Activated CD4-positive, alpha-beta T cell treated with anti-CD3 and anti-CD28 coated beads, Interleukin-2, amount 50 U/mL, for 48 hours (primary cell): ENCODE data around the gene PIGS.
"Not testable (repeated sequence)": the region's sequence is repeated elsewhere in the genome, so short reads cannot be mapped to it uniquely, and the experiment has no call there.

Experiments used
- DNase-seq, 2 experiments: peaks; one replicate each; pipeline ENCODE4 v3.0.0-alpha.2; 2020

Gene PIGS

DNA sequence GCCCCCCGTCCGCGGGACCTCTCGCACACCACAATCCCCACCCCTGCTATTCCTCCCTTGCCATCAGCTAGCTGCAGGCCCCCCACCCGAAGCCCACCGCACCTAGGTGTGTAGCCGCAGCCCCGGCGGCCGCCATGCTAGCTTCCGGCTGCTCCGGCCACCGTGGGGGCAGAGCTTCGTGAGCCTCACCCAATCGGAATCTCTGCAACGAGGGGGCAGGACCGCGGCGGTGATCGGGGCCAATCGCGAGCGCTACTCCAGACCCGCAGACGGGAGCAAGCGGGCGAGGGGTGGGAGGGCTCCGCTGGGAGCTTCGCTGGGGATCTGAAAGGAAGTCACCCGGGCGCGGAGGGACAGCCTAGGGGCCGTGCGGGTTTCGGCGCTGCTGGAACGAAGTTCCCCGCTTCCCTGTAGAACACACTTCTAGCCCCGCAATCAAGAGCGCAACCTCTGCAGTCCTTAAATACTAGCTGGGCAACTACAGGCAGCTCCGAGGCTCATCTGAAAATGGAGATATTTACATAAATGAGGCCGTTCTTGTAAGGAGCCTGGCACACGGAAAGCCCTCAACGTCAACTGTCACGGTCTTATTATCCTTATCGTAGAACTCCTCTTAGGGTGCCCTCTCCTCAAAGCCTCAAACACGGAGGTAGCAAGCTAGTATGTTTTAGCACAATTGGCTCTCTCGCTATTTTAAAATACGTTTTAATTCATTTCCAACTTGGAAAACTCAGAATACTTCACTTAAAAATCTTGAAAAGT, at the start of gene PIGS:
Gene PIGS, minus strand, starts transcription at position 164 of the 762 bp plus-strand sequence. Its CDS starts 28 bp downstream, at position 136.
- DNase-seq = peak; percentile 95 to 96

- DNase-seq = no peak
Observed at GRCh38 chr17:28620010-28620409, 48.7 kb upstream of the PIGS start.

- DNase-seq = no peak
Observed at GRCh38 chr17:28618464-28618863, 47.1 kb upstream of the PIGS start.

DNA sequence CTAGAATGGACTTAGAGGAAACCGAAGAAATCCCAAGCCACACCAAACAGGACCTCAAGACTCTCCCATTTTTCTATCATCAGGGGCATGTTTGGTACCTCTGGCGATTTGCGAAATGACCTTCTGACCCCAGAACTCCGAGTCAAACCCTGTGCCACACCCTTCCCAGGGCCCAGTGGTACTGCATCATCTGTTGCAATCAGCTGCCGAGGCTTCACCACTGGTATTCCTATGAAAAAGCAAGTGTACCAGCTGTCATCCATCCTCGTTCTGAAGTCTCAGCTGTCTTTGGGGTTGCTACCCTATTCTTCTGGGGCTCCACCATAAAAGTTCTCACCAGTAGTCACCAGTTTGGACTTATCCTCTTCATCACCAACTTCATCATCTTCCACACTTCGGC, 45.0 kb upstream of the PIGS start:
- no peak for DNase-seq

GRCh38 chr17:28615260-28615940, 44.1 kb upstream of the PIGS start:
- DNase-seq = no peak

- DNase-seq = no peak
Observed at GRCh38 chr17:28613931-28614381, 42.6 kb upstream of the PIGS start, which contains the start of gene RSKR. RSKR (minus strand) TSS chr17:28614185; CDS start chr17:28614161, 24 bp downstream.

DNA sequence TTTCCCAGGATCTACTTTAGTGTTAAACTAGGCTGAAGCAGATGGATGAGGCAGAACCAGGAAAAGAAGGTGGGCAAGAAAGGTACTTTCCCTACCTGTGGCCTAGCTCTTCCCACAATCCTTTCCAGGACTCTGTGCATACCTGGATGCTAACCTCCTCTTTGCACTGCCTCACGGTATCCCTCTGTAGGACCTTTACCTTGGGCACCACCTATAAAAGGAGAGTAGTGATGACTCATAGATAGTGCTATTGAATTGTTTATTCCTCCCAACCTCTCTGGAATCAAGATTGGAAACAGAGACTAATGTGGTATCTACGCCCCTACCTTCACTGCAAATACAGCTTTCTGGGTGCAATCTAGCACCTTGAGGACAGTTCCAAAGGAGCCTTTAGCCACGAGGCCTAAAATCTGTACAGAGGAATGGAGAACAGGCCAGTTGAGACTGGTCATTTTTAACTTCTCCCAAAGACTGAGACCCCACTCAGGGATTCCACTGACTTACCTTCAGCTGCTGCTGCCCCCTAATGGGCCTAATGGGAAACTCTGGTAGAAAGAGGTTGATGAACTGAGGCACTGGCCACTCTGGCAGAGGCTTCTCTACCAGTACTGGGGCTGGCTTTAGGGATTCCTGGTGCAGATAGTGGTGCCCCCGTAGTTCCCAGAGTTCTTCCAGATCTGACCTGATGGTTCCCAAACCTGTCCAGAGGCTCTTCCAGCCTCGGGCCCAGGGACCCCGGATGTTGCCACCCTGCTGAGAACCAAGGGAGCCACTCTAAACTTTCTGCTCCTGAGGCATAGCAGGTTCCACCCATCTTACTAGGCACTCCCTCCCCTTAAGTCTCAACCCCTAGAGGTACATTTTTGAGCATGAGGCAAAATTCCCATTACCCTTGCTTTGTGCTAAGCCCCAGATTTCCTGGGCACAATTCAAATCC, 41.9 kb upstream of the PIGS start:
- DNase-seq = peak; percentile 24 to 41

- no peak for DNase-seq
Observed at GRCh38 chr17:28612531-28612930, 41.2 kb upstream of the PIGS start.

DNA sequence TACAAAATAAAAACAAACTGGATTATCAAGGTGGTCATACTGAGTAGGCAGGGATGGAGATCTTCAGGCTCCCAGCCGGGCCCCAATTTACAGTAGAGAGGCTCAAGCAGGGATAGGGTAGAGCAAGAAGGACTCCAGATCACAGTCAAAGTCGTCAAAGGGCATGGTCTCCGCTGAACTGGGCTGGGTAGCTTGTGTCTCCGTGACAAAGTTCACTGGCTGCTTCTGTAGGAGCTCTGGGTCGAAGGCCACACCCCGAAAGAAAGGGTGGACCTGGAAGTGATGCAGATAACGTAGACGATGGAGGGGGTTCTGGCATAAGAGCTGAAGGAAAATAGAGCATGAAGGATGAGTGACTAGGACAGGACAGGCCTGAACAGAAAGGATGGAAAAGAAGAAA, 39.1 kb upstream of the PIGS start:
- DNase-seq = no peak

- not testable (repeated sequence) for DNase-seq
Observed at GRCh38 chr17:28604031-28604430, 32.7 kb upstream of the PIGS start.

GRCh38 chr17:28599311-28600184, 28.2 kb upstream of the PIGS start:
- DNase-seq = peak; percentile 71 to 81

- DNase-seq = peak; percentile 92 to 94
Observed at GRCh38 chr17:28598799-28599310, 27.5 kb upstream of the PIGS start, which contains the start of gene SPAG5. SPAG5 (minus strand) TSS chr17:28599025; CDS start chr17:28598946, 79 bp downstream.

DNA sequence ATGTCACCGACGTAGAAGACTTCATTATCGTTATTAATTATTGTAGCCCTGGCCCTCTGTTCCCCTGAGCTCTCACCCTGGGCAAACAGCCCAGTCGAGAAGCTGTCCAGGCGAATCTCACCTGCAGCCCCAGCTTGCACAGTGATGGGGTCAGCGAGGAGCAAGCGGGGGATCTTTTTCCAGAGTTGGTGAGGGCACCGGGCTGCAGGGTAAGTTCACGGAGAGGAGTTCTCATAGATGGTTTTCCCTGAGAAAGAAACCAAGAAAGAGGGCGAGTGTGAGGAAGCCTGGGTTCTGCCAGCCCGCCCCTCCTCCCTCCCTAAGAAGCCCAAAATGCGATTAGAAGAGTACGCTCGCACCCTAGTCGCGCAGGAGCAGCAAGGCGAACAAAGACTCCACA, 27.1 kb upstream of the PIGS start:
- no peak for DNase-seq

DNA sequence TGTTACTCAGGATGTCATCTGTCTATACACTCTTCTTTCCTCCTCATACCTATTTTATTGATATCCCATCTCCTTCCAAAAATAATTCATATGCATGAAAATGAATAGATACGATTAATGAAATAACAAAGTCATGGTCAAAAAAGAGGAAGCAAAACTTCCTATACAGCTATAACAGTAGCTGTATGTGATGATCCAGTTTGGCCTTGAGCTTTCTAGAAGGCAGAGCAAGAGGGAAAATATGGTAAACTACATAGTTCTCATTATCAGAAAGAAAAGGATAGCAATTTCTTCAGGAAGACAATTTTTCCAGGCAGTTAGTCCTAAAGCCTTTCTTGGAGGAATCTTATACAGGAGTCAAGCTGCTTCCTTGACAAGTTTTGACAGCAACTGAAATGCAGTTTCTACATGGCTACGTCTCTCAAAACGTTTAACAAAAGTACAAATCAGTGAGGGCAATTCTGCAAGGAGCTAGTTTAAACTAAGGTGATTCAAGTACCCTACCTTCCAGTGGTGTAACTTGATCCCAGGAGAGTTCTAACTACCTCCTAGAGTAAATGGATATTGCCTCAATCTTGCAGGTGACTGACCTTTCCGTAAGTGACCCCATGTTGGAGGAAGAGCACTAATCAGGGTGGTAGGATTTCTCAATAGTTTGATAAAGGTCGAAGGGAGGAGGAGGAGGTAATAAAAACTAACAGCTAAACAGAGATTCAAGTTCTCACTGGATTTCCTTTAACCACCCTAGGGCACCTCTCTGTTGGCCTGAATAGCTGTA, 26.5 kb upstream of the PIGS start:
- no peak for DNase-seq

DNA sequence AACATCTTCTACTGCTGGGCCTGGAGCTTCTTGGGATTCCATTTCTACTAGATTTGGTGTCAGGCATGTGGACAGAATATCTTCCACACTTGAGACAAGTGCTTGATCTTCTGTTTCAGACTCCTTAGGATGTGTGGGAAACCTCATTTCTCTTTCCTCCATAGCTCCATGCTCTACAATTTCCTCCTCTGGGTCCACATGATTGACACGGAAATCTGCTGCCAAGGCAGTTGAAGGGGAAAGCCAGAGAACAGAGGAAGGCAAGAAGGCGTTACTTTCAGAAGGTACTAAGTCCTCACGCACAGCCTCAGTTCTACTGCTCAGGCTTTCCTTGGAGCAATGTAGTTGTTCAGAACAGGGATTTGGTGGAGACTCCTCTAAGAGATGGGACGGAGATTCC, 20.9 kb upstream of the PIGS start:
- no peak for DNase-seq

DNA sequence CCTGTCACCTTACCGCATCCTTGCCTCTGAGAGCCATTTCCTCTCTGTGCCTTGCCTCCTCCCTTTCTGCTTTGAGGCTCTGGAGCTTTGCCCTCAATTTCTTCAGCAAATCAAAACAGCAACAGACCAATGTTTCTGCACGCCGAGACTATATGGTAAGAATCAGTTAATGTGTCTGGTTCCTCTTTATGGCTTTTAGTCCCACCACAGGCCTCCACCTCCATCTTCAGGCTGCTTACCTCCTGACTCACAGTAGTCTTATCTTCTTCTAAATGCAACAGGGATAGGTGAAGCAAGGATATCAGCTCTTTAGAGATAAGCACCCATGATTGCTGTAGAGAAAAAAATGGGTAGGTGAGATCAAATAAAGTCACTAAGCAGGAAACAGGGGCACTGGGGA, 14.5 kb upstream of the PIGS start:
- DNase-seq = no peak

DNA sequence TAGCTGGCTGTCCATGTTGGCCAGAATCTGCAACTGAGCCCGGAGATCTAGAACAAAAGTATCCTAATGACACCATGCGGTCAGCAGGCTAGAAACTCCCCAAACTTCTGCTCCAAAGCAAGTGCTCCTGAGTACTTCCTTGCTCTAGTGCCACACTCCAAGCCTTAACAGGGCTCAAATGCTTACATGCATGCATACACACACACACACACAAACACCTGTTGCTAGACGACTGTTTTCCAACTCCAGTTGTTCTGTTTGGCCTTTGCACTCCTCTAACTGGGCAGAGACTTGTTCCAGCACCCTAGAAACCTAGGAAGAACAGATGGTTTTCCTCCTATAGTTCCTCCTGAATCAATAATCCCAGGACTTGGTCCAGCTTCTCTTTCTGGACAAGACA, 13.1 kb upstream of the PIGS start:
- no peak for DNase-seq

DNA sequence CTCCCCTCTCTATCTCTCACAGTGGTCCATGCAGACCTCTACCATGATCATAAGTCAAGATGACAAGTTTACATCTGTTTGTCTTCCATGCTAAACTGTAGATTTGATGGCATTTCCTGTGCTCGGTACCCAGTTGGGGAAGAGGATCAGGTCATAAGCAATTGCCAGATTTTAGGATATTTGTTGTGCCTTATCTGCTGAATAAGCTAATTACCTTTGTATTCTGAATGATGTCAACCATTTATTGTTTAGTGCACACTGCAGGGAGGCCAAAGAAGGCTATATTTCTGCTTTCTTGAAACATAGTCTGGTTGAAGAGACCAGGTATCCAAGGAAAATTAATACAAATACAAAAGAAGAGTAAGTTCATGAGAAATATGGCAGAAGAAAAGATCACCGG, 11.2 kb upstream of the PIGS start:
- DNase-seq = no peak

GRCh38 chr17:28580959-28581358, 9.6 kb upstream of the PIGS start:
- DNase-seq = no peak

DNA sequence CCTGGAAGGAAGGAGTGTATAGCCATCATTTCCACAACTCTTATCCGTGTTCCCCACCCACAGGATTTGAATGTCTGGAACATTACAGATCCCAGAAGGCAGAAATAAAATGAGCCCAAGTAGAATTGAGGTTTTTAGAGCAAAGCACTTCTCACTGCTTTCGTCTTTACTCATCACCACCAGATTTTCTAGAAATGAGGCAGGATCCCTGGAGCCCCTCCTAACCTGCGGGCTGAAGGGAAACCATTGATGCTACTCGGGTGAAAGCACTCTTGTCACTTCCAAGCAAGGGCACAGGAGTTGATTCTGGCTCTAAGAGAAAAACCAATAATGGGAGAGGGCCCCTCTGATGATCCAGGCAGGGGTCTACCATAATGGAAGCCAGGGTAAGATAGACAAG, 8.2 kb upstream of the PIGS start:
- DNase-seq = peak; percentile 41 to 55
